CD1c-positive myeloid dendritic cell (primary cell): ENCODE measurements around the gene JSRP1.

ENCODE experiments used
- DNase-seq: peaks from one replicate; pipeline ENCODE4 v3.0.0-alpha.2; 2016; ENCODE audit errors: extremely low spot score

JSRP1 gene

GRCh38 chr19:2232286-2233151 is 23.7 kb downstream of the JSRP1 start:
- no peak for DNase-seq

GRCh38 chr19:2231621-2232221 is 24.5 kb downstream of the JSRP1 start:
- no peak for DNase-seq

- no peak for DNase-seq
Measured at GRCh38 chr19:2230807-2231533, 25.2 kb downstream of the JSRP1 start.

- no peak for DNase-seq
Measured at GRCh38 chr19:2230033-2230531, 26.1 kb downstream of the JSRP1 start.

GRCh38 chr19:2229103-2230032 is 26.8 kb downstream of the JSRP1 start:
- no peak for DNase-seq

GRCh38 chr19:2228157-2229030 is 27.8 kb downstream of the JSRP1 start:
- no peak for DNase-seq

GRCh38 chr19:2227415-2228156 is 28.6 kb downstream of the JSRP1 start:
- peak; percentile 76 for DNase-seq

GRCh38 chr19:2226840-2227360 is 29.3 kb downstream of the JSRP1 start:
- no peak for DNase-seq

- no peak for DNase-seq
Measured at GRCh38 chr19:2226051-2226839, 30.0 kb downstream of the JSRP1 start.

- no peak for DNase-seq
Measured at GRCh38 chr19:2225415-2226050, 30.7 kb downstream of the JSRP1 start.

- DNase-seq = no peak
Measured at GRCh38 chr19:2224754-2225349, 31.4 kb downstream of the JSRP1 start.

GRCh38 chr19:2223959-2224358 is 32.3 kb downstream of the JSRP1 start:
- DNase-seq = no peak

- DNase-seq = no peak
Measured at GRCh38 chr19:2223391-2223790, 32.8 kb downstream of the JSRP1 start.

- no peak for DNase-seq
Measured at GRCh38 chr19:2221918-2222317, 34.3 kb downstream of the JSRP1 start.

- DNase-seq = no peak
Measured at GRCh38 chr19:2221250-2221831, 34.9 kb downstream of the JSRP1 start.

- no peak for DNase-seq
Measured at GRCh38 chr19:2219726-2220125, 36.5 kb downstream of the JSRP1 start.

- no peak for DNase-seq
Measured at GRCh38 chr19:2217591-2217990, 38.6 kb downstream of the JSRP1 start.
